Endometrium (tissue), 2 donors: ENCODE results near the gene GYPA.
"Not testable (repeated sequence)": the region's sequence is repeated elsewhere in the genome, so short reads cannot be mapped to it uniquely, and the experiment has no call there.

Source experiments
- FAIRE-seq: peaks from 2 replicates; lab custom pipeline; 2012; peaks lifted over from hg19 to GRCh38; lab: Jason Lieb, UNC
- donor health status: control.
- donor health status: control.

The GYPA gene

GRCh38 chr4:144140594-144141295 is at the start of gene GYPA:
TSS of gene GYPA (minus strand) at chr4:144140718. CDS start at chr4:144140635, 83 bp downstream.
- not testable (repeated sequence) for FAIRE-seq

- FAIRE-seq, result no peak
These were observed 49.5 kb upstream of the GYPA start for GRCh38 chr4:144190009-144190408.

- FAIRE-seq, result no peak
These were observed 48.6 kb upstream of the GYPA start for GRCh38 chr4:144189121-144189520.

- FAIRE-seq, result no peak
These were observed 44.6 kb upstream of the GYPA start for GRCh38 chr4:144185086-144185485.

- no peak for FAIRE-seq
These were observed 42.6 kb upstream of the GYPA start for GRCh38 chr4:144183165-144183564.

GRCh38 chr4:144181391-144181790 is 40.9 kb upstream of the GYPA start:
- FAIRE-seq, result no peak

GRCh38 chr4:144179152-144179739 is 38.7 kb upstream of the GYPA start:
- FAIRE-seq, result no peak

- no peak for FAIRE-seq
These were observed 37.9 kb upstream of the GYPA start for GRCh38 chr4:144178414-144178813.

- FAIRE-seq, result no peak
These were observed 36.0 kb upstream of the GYPA start for GRCh38 chr4:144176476-144176875.

- peak; percentile 99 for FAIRE-seq
These were observed 34.0 kb upstream of the GYPA start for GRCh38 chr4:144174401-144175067.

- FAIRE-seq, result no peak
These were observed 31.2 kb upstream of the GYPA start for GRCh38 chr4:144171697-144172096.

GRCh38 chr4:144169211-144169610 is 28.7 kb upstream of the GYPA start:
- FAIRE-seq, result no peak

GRCh38 chr4:144154044-144154443 is 13.5 kb upstream of the GYPA start:
- no peak for FAIRE-seq

- peak; percentile 72 for FAIRE-seq
These were observed 2.3 kb upstream of the GYPA start for GRCh38 chr4:144142690-144143326.

GRCh38 chr4:144141493-144141892 is 975 bp upstream of the GYPA start:
- FAIRE-seq, result no peak

GRCh38 chr4:144139991-144140390 is 527 bp downstream of the GYPA start:
- not testable (repeated sequence) for FAIRE-seq

- not testable (repeated sequence) for FAIRE-seq
These were observed 971 bp downstream of the GYPA start for GRCh38 chr4:144139547-144139946.

GRCh38 chr4:144138239-144138638 is 2.3 kb downstream of the GYPA start:
- FAIRE-seq, result not testable (repeated sequence)

- not testable (repeated sequence) for FAIRE-seq
These were observed 3.2 kb downstream of the GYPA start for GRCh38 chr4:144137137-144137931.

- peak; percentile 54 for FAIRE-seq
These were observed 4.3 kb downstream of the GYPA start for GRCh38 chr4:144136189-144136588.

GRCh38 chr4:144130167-144130566 is 10.4 kb downstream of the GYPA start:
- FAIRE-seq, result not testable (repeated sequence)

GRCh38 chr4:144129336-144129875 is 11.1 kb downstream of the GYPA start:
- FAIRE-seq, result not testable (repeated sequence)
